Measurements from ENCODE around the gene CD46. TPM values are rescaled to one million over a fixed set of nuclear protein-coding genes. Genes with fewer than 3 reads are reported as not detected.

Gene CD46
- total and polyA plus RNA-seq, 10 of the 15 experiments (the other 5 are each of a cell fraction or from before 2014, with no cell fraction given): 61.1 to 198 (median 81.4) TPM

- ChIA-PET SMC1A (ENCODE audit: uncharacterized antibody, unreplicated experiment) (interaction anchor here (1.0 to 4.3 kb wide), 3 partner anchors 10 to 56 kb away, joined by 3 to 19 read pairs (median 4); no protein-coding TSS in a partner anchor), RAD21 (ENCODE audit: unreplicated experiment) (interaction anchor here (0.6 to 0.9 kb wide), 2 partner anchors 9 to 16 kb away, joined by 3 read pairs; no protein-coding TSS in a partner anchor), CTCF (interaction anchor here (0.8 to 3.2 kb wide), 5 partner anchors 9 to 72 kb away, joined by 3 to 52 read pairs (median 5); no protein-coding TSS in a partner anchor), POLR2A (interaction anchor here (1.1 kb wide), 1 partner anchor 9 kb away, joined by 3 read pairs; no protein-coding TSS in a partner anchor)
- H3K4me2 ChIP-seq (ENCODE audit: control insufficient read depth, insufficient read depth): 0 out of 2 replicates have a peak overlapping the region, but pooled peaks have one; percentile 31
- no peak for FAIRE-seq
- no peak overlapping the region for H2AFZ ChIP-seq (ENCODE audit: control insufficient read depth, low read depth, low read length)
- peaks cover 12% of the 10 kb centered on the region for H3K4me1 ChIP-seq (ENCODE audit: control insufficient read depth, insufficient read depth, low read length)
- H3K36me3 ChIP-seq (ENCODE audit: control insufficient read depth in 2 of 2, insufficient read depth in 2 of 2, low read length in 1 of 2): peaks cover 40 to 53% of the 10 kb centered on the region in 2 experiments
- H3K79me2 ChIP-seq (ENCODE audit: control insufficient read depth, insufficient read depth, low read length): peaks cover 36% of the 10 kb centered on the region
- TF ChIP-seq DPF2 (IDR thresholded peaks at IDR 0.05) (no peak), IKZF1 (conservative IDR thresholded peaks at IDR 0.05) (no peak), PML (IDR thresholded peaks at IDR 0.05; ENCODE audit: low read length) (no peak), SIN3A (IDR thresholded peaks at IDR 0.05; ENCODE audit: low read depth, low read length) (no peak), FOXM1 (IDR thresholded peaks at IDR 0.05; ENCODE audit: low read depth, low read length) (no peak)
- TF ChIP-seq, protein P1, sequence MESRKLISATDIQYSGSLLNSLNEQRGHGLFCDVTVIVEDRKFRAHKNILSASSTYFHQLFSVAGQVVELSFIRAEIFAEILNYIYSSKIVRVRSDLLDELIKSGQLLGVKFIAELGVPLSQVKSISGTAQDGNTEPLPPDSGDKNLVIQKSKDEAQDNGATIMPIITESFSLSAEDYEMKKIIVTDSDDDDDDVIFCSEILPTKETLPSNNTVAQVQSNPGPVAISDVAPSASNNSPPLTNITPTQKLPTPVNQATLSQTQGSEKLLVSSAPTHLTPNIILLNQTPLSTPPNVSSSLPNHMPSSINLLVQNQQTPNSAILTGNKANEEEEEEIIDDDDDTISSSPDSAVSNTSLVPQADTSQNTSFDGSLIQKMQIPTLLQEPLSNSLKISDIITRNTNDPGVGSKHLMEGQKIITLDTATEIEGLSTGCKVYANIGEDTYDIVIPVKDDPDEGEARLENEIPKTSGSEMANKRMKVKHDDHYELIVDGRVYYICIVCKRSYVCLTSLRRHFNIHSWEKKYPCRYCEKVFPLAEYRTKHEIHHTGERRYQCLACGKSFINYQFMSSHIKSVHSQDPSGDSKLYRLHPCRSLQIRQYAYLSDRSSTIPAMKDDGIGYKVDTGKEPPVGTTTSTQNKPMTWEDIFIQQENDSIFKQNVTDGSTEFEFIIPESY (IDR thresholded peaks at IDR 0.05): no peak
- TF ChIP-seq, protein P2, sequence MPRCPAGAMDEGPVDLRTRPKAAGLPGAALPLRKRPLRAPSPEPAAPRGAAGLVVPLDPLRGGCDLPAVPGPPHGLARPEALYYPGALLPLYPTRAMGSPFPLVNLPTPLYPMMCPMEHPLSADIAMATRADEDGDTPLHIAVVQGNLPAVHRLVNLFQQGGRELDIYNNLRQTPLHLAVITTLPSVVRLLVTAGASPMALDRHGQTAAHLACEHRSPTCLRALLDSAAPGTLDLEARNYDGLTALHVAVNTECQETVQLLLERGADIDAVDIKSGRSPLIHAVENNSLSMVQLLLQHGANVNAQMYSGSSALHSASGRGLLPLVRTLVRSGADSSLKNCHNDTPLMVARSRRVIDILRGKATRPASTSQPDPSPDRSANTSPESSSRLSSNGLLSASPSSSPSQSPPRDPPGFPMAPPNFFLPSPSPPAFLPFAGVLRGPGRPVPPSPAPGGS (IDR thresholded peaks at IDR 0.05; ENCODE audit: borderline replicate concordance, insufficient read depth, low read depth, low read length, poor library complexity, severe bottlenecking): no peak
- in situ Hi-C loops (cut with MboI): no loop called here
- H4K20me1 ChIP-seq (ENCODE audit: control insufficient read depth, insufficient read depth): peaks cover 6% of the 10 kb centered on the region; the same call in 1 of the 2 replicates
- 62% methylated on average over 3 of the region's 3 CpGs for WGBS (ENCODE audit: insufficient coverage, insufficient replicate concordance, low lambda C conversion rate, missing lambda C conversion rate)
- no peaks in the 10 kb centered on the region for H3K9me3 ChIP-seq (replicated peaks; ENCODE audit: control insufficient read depth, insufficient read depth, low read length)
- H3K9ac ChIP-seq (ENCODE audit: control insufficient read depth, insufficient read depth, low read length): no peak overlapping the region
- intact Hi-C loops (cut with micrococcal nuclease; ENCODE audit: unreplicated experiment): no loop called here
- no peaks in the 10 kb centered on the region for H3K27me3 ChIP-seq (replicated peaks in 1 of 2; ENCODE audit: control insufficient read depth in 2 of 2, insufficient read depth in 2 of 2, low read length in 1 of 2)
- no peak overlapping the region for H3K27ac ChIP-seq (ENCODE audit: control insufficient read depth, insufficient read depth)
- DNase-seq (ENCODE audit: low read depth, low spot score): no peak
- BruUV-seq (replicated peaks): no TSS peak
- ATAC-seq: peak; percentile 4
- no peak overlapping the region for H3K4me3 ChIP-seq
These were observed 61.6 kb downstream of the CD46 start for GRCh38 chr1:207813512-207813881.
